ENCODE data around the gene MARK3. TPM values are rescaled to one million over a fixed set of nuclear protein-coding genes. Genes with fewer than 3 reads are reported as not detected.
A peak's percentile ranks its signal among the peaks of the same experiment; 100 is the strongest.

MARK3 gene
- total RNA-seq, 1 experiment from 2014 or later: 81.9 TPM

GRCh38 chr14:103472939-103473338, 87.7 kb downstream of the MARK3 start:
- Mint-ChIP-seq H3K9me3 (no peaks in the 10 kb centered on the region), H3K36me3 (ENCODE audit: insufficient read depth in 1 of 3, low read depth in 3 of 3) (peaks cover 24 to 66% (median 49%) of the 10 kb centered on the region in 3 experiments; a peak in 6 of 7 replicates), H3K4me1 (no peaks in the 10 kb centered on the region), H3K27me3 (ENCODE audit: low read depth) (no peaks in the 10 kb centered on the region), H3K4me3 (no peak overlapping the region), H3K27ac (peak overlapping the region in 2 of 3 experiments; percentile 9 to 55; a peak in 1 of 7 replicates)
- no peak overlapping the region for H3K56ac ChIP-seq (ENCODE audit: insufficient read length, low read depth, low read length)
- no peak overlapping the region for H3K9ac ChIP-seq (ENCODE audit: extremely low read depth, insufficient read length, low read length)
- no peak overlapping the region for H3K14ac ChIP-seq (ENCODE audit: insufficient read depth, low read length)
- H2BK15ac ChIP-seq (ENCODE audit: low read depth, low read length): no peak overlapping the region
- H3K27me3 ChIP-seq (ENCODE audit: insufficient read depth, low read length): no peaks in the 10 kb centered on the region
- H2BK12ac ChIP-seq (ENCODE audit: insufficient read length, low read depth, low read length): no peak overlapping the region
- no peak overlapping the region for H2AK5ac ChIP-seq (ENCODE audit: insufficient read length, low read length)
- H4K5ac ChIP-seq (ENCODE audit: insufficient read length, low read depth, low read length): no peak overlapping the region
- no peak overlapping the region for H4K91ac ChIP-seq (ENCODE audit: insufficient read length, low read depth, low read length)
- no peak overlapping the region for H4K8ac ChIP-seq (replicated peaks; ENCODE audit: insufficient read length, low read depth, low read length)
- H2BK120ac ChIP-seq (ENCODE audit: low read depth, low read length, poor library complexity, severe bottlenecking): no peak overlapping the region
- H3T11ph ChIP-seq (ENCODE audit: low read length): no peak overlapping the region
- H3K4me1 ChIP-seq (ENCODE audit: insufficient read depth, low read length): no peaks in the 10 kb centered on the region
- no peak overlapping the region for H3K27ac ChIP-seq (ENCODE audit: insufficient read length, low read depth, low read length)
- no peak overlapping the region for H3K23ac ChIP-seq (ENCODE audit: insufficient read length, low read depth, low read length)
- H3K9me3 ChIP-seq (ENCODE audit: control insufficient read depth, low read depth, low read length): no peaks in the 10 kb centered on the region
- no peak overlapping the region for H2BK5ac ChIP-seq (ENCODE audit: insufficient read length, low read length)
- no CpG with 5 or more reads among the region's 5 CpGs for WGBS (ENCODE audit: extremely low coverage, insufficient read length, low lambda C conversion rate)
- TF ChIP-seq CTCF (conservative IDR thresholded peaks at IDR 0.05): no peak
- no peaks in the 10 kb centered on the region for H3K23me2 ChIP-seq (ENCODE audit: insufficient read length, low read depth, low read length, poor library complexity, severe bottlenecking)
- no peaks in the 10 kb centered on the region for H3K79me1 ChIP-seq (ENCODE audit: insufficient read depth, low read depth, low read length, poor library complexity, severe bottlenecking)
- no peak overlapping the region for H3K4ac ChIP-seq (ENCODE audit: low read depth, low read length)
- H3K4me2 ChIP-seq (ENCODE audit: insufficient read depth, insufficient read length, low read length): no peak overlapping the region
- H4K20me1 ChIP-seq (ENCODE audit: control insufficient read depth, insufficient read depth, insufficient read length): no peaks in the 10 kb centered on the region
- H2BK20ac ChIP-seq (ENCODE audit: low read depth, low read length, poor library complexity, severe bottlenecking): no peak overlapping the region
- DNase-seq: no peak
- H3K18ac ChIP-seq (ENCODE audit: insufficient read length, low read depth, low read length): no peak overlapping the region
- no peaks in the 10 kb centered on the region for H3K79me2 ChIP-seq (ENCODE audit: insufficient read depth, low read length)
- no peak overlapping the region for H2AFZ ChIP-seq (ENCODE audit: low read length)

All from H9 (cell line).